HCT116 (cell line): ENCODE measurements around the gene CHD9NB. TPM values are rescaled to one million over a fixed set of nuclear protein-coding genes. Genes with fewer than 3 reads are reported as not detected.

Source experiments
- ATAC-seq: fragments of 200-7000 bp; cut with Tn5 transposase; 2 replicates; pipeline ENCODE4 v1.9.1; 2020; ENCODE audit warnings: mild to moderate bottlenecking, moderate library complexity
- BruUV-seq: library from RNA; stranded (reverse); fragments of 400-500 nt; replicated peaks from 2 replicates; lab custom pipeline; 2021; lab: Mats Ljungman, UMichigan
- CTCF ChIA-PET: fragments of 300-600 bp; sonication (Branson Sonifier 250); formaldehyde crosslinking; loops from one replicate; lab custom pipeline; 2021; ENCODE audit warnings: antibody characterized with exemption; lab: Charles Lee
- POLR2A ChIA-PET: fragments of 300-600, 350-600 bp; sonication (Branson Sonifier 250); formaldehyde crosslinking; loops from one replicate; lab custom pipeline; 2021; ENCODE audit warnings: antibody characterized with exemption; lab: Charles Lee
- RAD21 ChIA-PET, 2 experiments: fragments of 300-600 bp; sonication (Branson Sonifier 250); formaldehyde crosslinking; loops; one replicate each; lab custom pipeline; 2023; ENCODE audit warnings: low total read pairs in 2 of 2; ENCODE audit not compliant: uncharacterized antibody in 2 of 2, unreplicated experiment in 2 of 2, low non-redundant PET in 1 of 2; lab: Charles Lee
- DNase-seq: peaks from one replicate; pipeline ENCODE4 v3.0.0-alpha.2; 2010; ENCODE audit warnings: low read depth, low spot score
- H2AFZ ChIP-seq: fragments of 200-600 bp; shearing (Covaris generic), sonication (generic); 2 replicates; pipeline ENCODE4 v1.6.1; 2017; ENCODE audit warnings: low read depth, mixed run types, mixed read lengths, antibody characterized with exemption, low read length; ENCODE audit not compliant: poor library complexity, severe bottlenecking
- H3K27ac ChIP-seq: 2 replicates; pipeline ENCODE4 v1.5.1; 2012; ENCODE audit warnings: low read depth, low read length
- H3K27me3 ChIP-seq: fragments of 200-600 bp; sonication (generic); 2 replicates; pipeline ENCODE4 v1.6.1; 2016; ENCODE audit warnings: mixed run types, low read length, mixed read lengths; ENCODE audit not compliant: insufficient read depth
- H3K36me3 ChIP-seq, 2 experiments: fragments of 200-500 bp in 1 of 2; fragments of 200-600 bp in 1 of 2; sonication (Bioruptor generic) in 1 of 2; sonication (generic) in 1 of 2; 2 replicates each; pipeline versions ENCODE4 v1.5.1 to v1.6.1; 2014 to 2016; ENCODE audit warnings: low read length in 2 of 2, inconsistent platforms in 1 of 2, mixed read lengths in 1 of 2, mixed run types in 1 of 2; ENCODE audit not compliant: insufficient read depth in 2 of 2, control insufficient read depth in 1 of 2
- H3K4me1 ChIP-seq, 2 experiments: fragments of 200-600 bp in 1 of 2; sonication (generic) in 1 of 2; 2 replicates each; pipeline versions ENCODE4 v1.5.1 to v1.6.1; 2012 to 2017; ENCODE audit warnings: low read length in 2 of 2, inconsistent platforms in 1 of 2, mild to moderate bottlenecking in 1 of 2, mixed read lengths in 1 of 2, mixed run types in 1 of 2, moderate library complexity in 1 of 2; ENCODE audit not compliant: insufficient read depth in 2 of 2, control insufficient read depth in 1 of 2
- H3K4me2 ChIP-seq: fragments of 200-600 bp; sonication (generic); 2 replicates; pipeline ENCODE4 v1.6.1; 2017; ENCODE audit warnings: mixed run types, low read length, mixed read lengths
- H3K4me3 ChIP-seq, 2 experiments: fragments of 200-600 bp in 1 of 2; sonication (generic) in 1 of 2; replicated peaks in 1 of 2; 2 replicates each; pipeline ENCODE4 v1.5.1; 2011 to 2016; ENCODE audit warnings: low read length in 2 of 2, control low read depth in 1 of 2, low read depth in 1 of 2, mild to moderate bottlenecking in 1 of 2, mixed read lengths in 1 of 2, mixed run types in 1 of 2
- H3K79me2 ChIP-seq: fragments of 200-600 bp; sonication (generic); 2 replicates; pipeline ENCODE4 v1.6.1; 2017; ENCODE audit warnings: mild to moderate bottlenecking, mixed run types, low read length, moderate library complexity, mixed read lengths; ENCODE audit not compliant: insufficient read depth
- H3K9ac ChIP-seq: fragments of 200-600 bp; sonication (generic); 2 replicates; pipeline ENCODE4 v1.6.1; 2016; ENCODE audit warnings: low read length, mixed read lengths
- H3K9me2 ChIP-seq: fragments of 200-600 bp; sonication (generic), shearing (Covaris generic); 2 replicates; pipeline ENCODE4 v1.6.1; 2017; ENCODE audit warnings: mixed run types, mild to moderate bottlenecking, moderate library complexity; ENCODE audit not compliant: insufficient read depth
- H3K9me3 ChIP-seq, 2 experiments: fragments of 200-500 bp in 1 of 2; fragments of 200-600 bp in 1 of 2; sonication (Bioruptor generic) in 1 of 2; sonication (generic) in 1 of 2; 2 replicates each; pipeline ENCODE4 v1.6.1; 2014 to 2017; ENCODE audit warnings: low read length in 2 of 2, mixed read lengths in 2 of 2, inconsistent platforms in 1 of 2, low read depth in 1 of 2, mild to moderate bottlenecking in 1 of 2, mixed run types in 1 of 2, moderate library complexity in 1 of 2; ENCODE audit not compliant: control insufficient read depth in 1 of 2, insufficient read depth in 1 of 2
- H4K20me1 ChIP-seq: fragments of 200-600 bp; sonication (generic), shearing (Covaris generic); 2 replicates; pipeline ENCODE4 v1.6.1; 2017; ENCODE audit warnings: mixed run types, mild to moderate bottlenecking, moderate library complexity; ENCODE audit not compliant: insufficient read depth
- CTCF ChIP-seq, 3 experiments: fragments of 200-600 bp in 1 of 3; sonication (generic) in 1 of 3; IDR thresholded peaks in 2 of 3; conservative IDR thresholded peaks in 1 of 3; 2 replicates each; pipeline ENCODE4 v1.5.1; 2012 to 2017; ENCODE audit warnings: low read depth in 2 of 3, low read length in 2 of 3, antibody characterized with exemption in 1 of 3, borderline replicate concordance in 1 of 3, control low read depth in 1 of 3, mild to moderate bottlenecking in 1 of 3, mixed read lengths in 1 of 3, mixed run types in 1 of 3, moderate library complexity in 1 of 3; ENCODE audit not compliant: insufficient read depth in 1 of 3
- ELF1 ChIP-seq: IDR thresholded peaks from 2 replicates; pipeline ENCODE4 v1.6.1; 2012; ENCODE audit warnings: low read depth, borderline replicate concordance
- POLR2A ChIP-seq: IDR thresholded peaks from 2 replicates; pipeline ENCODE4 v1.7.0; 2011; ENCODE audit warnings: borderline replicate concordance; ENCODE audit not compliant: insufficient read depth, insufficient read length; ENCODE audit errors: extremely low read depth
- TCF7L2 ChIP-seq: IDR thresholded peaks from 2 replicates; pipeline ENCODE4 v1.7.0; 2011; ENCODE audit warnings: borderline replicate concordance, inconsistent platforms; ENCODE audit not compliant: insufficient read depth, insufficient read length; ENCODE audit errors: extremely low read depth
- ZBTB33 ChIP-seq: IDR thresholded peaks from 2 replicates; pipeline ENCODE4 v1.6.1; 2011; ENCODE audit warnings: mild to moderate bottlenecking, low read length, moderate library complexity; ENCODE audit not compliant: insufficient replicate concordance; ENCODE audit errors: extremely low read depth
- intact Hi-C: fragments of 100-400 bp; cut with micrococcal nuclease; formaldehyde crosslinking; loops from 2 replicates; pipeline ENCODE4 v1.10.0; 2022
- total RNA-seq: library from RNA; stranded (reverse); gene quantifications from one replicate; pipeline ENCODE4 v1.2.1, GENCODE V29; 2021; ENCODE audit not compliant: unreplicated experiment
- TF ChIP-seq, protein P1 (sequence below): IDR thresholded peaks from 2 replicates; pipeline ENCODE4 v1.6.1; 2012; ENCODE audit warnings: low read depth

CHD9NB gene
- total RNA-seq, 1 experiment from 2014 or later, result 1.2 TPM

DNA sequence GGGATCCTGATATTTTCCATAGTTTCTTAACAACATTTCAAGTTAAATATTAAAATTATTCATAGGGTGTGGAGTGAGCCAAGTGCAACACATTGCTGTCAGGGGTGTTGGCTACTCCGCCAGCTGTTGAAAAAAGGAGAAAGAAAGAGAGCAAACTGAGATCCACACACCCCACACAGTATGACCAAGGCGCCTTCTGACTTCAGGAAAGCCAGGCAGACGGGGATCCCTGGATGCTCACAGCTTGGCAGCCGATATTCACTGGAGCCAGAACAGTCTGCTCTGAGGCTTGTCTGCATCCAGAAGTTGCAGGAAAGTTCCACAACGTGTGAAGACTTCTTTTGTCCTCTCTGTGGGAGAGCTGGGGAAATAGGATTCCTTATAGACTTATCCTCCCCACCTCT lies 9.3 kb downstream of the CHD9NB start (continued):
- TF ChIP-seq, protein P1, sequence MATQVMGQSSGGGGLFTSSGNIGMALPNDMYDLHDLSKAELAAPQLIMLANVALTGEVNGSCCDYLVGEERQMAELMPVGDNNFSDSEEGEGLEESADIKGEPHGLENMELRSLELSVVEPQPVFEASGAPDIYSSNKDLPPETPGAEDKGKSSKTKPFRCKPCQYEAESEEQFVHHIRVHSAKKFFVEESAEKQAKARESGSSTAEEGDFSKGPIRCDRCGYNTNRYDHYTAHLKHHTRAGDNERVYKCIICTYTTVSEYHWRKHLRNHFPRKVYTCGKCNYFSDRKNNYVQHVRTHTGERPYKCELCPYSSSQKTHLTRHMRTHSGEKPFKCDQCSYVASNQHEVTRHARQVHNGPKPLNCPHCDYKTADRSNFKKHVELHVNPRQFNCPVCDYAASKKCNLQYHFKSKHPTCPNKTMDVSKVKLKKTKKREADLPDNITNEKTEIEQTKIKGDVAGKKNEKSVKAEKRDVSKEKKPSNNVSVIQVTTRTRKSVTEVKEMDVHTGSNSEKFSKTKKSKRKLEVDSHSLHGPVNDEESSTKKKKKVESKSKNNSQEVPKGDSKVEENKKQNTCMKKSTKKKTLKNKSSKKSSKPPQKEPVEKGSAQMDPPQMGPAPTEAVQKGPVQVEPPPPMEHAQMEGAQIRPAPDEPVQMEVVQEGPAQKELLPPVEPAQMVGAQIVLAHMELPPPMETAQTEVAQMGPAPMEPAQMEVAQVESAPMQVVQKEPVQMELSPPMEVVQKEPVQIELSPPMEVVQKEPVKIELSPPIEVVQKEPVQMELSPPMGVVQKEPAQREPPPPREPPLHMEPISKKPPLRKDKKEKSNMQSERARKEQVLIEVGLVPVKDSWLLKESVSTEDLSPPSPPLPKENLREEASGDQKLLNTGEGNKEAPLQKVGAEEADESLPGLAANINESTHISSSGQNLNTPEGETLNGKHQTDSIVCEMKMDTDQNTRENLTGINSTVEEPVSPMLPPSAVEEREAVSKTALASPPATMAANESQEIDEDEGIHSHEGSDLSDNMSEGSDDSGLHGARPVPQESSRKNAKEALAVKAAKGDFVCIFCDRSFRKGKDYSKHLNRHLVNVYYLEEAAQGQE, result no peak
- TF ChIP-seq ELF1, result no peak
- no peak for TF ChIP-seq CTCF (IDR thresholded peaks at IDR 0.05 in 2 of 3, conservative IDR thresholded peaks at IDR 0.05 in 1 of 3; ENCODE audit: borderline replicate concordance in 1 of 3, insufficient read depth in 1 of 3, low read depth in 2 of 3, low read length in 2 of 3)

DNA sequence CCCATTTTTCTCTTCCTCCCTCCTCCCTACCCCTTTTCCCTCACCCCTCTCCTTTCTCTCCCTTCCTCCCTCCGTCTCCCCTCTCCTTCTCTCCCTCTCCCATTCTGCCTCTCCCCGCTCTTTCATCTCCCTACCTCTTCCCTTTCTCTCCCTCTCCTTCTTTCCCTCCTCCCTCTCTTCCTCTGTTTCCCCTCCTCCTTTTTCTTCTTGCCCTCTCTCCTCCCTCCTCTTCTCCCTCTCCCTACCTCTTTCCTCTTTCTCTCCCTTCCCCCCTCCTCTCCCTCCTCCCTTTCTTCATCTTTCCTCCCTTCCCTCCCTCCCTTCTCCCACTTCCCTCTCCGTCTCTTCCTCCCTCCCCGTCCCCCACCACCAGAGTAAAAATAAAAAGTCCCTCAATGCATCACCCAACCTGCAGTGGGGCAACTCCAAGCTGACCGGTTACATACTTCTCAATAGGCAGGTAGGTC lies 10.4 kb downstream of the CHD9NB start:
- no peak overlapping the region for H3K9ac ChIP-seq
- H3K36me3 ChIP-seq, result no peaks in the 10 kb centered on the region
- no peak overlapping the region for H2AFZ ChIP-seq
- peaks cover 0 to 3% of the 10 kb centered on the region in 2 experiments; a peak in 1 of 4 replicates for H3K4me1 ChIP-seq
- TF ChIP-seq POLR2A, result no peak
- TF ChIP-seq ZBTB33, result no peak
- TF ChIP-seq TCF7L2, result no peak
- BruUV-seq, result no TSS peak
- DNase-seq (no peak), ATAC-seq (no peak)
- intact Hi-C loops, result no loop called here
- H3K4me2 ChIP-seq, result no peak overlapping the region
- H3K79me2 ChIP-seq, result no peaks in the 10 kb centered on the region
- H3K27me3 ChIP-seq, result no peaks in the 10 kb centered on the region
- 0 out of 2 replicates have a peak overlapping the region, but pooled peaks have one; percentile 4 for H3K27ac ChIP-seq
- no peak overlapping the region for H3K4me3 ChIP-seq
- no peaks in the 10 kb centered on the region for H3K9me3 ChIP-seq
- POLR2A ChIA-PET, result no interaction called here
- H3K9me2 ChIP-seq, result no peaks in the 10 kb centered on the region
- CTCF ChIA-PET, result no interaction called here
- H4K20me1 ChIP-seq, result no peaks in the 10 kb centered on the region
- RAD21 ChIA-PET, result no interaction called here
